ENCODE measurements around the gene AMH.

AMH gene

GRCh38 chr19:2235381-2236063 is 13.6 kb upstream of the AMH start:
- DNase-seq (ENCODE audit: low spot score), result no peak

DNA sequence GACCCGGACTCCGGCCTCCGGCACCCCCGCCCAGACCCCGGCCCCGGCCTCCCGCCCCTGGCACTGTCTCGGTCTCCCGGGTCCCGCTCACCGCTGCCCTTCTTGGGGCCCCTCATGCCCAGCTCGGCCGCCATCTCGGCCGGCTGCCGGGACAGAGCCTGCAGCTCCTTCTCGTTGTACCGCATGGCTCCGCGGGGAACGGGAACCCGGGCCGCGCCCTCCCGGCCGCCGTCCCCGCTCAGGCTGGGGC is 13.1 kb upstream of the AMH start:
- no peak for DNase-seq (ENCODE audit: low spot score)

GRCh38 chr19:2236314-2237050 is 12.6 kb upstream of the AMH start, which contains the start of the genes PLEKHJ1 and SF3A2:
TSS of gene PLEKHJ1 (minus strand) at chr19:2236329. CDS start at chr19:2236248, 81 bp downstream.
TSS of gene SF3A2 (plus strand) at chr19:2236824. CDS start at chr19:2243419, 6,595 bp downstream.
- DNase-seq (ENCODE audit: low spot score), result peak; percentile 96

- no peak for DNase-seq (ENCODE audit: low spot score)
Measured at GRCh38 chr19:2237051-2237868, 11.9 kb upstream of the AMH start.

DNA sequence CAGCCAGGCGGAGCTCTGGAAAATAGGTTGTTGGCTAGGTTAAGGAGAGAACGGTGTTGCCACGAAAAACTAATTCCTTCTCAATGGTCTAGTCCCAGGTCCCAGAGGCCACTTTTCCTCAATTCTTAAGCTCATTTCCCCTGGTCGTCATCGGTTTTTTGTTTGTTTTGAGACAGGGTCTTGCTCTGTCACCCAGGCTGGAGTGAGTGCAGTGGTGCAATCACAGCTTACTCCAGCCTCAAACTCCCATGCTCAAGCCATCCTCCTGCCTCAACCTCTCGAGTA is 11.3 kb upstream of the AMH start:
- no peak for DNase-seq (ENCODE audit: low spot score)

DNA sequence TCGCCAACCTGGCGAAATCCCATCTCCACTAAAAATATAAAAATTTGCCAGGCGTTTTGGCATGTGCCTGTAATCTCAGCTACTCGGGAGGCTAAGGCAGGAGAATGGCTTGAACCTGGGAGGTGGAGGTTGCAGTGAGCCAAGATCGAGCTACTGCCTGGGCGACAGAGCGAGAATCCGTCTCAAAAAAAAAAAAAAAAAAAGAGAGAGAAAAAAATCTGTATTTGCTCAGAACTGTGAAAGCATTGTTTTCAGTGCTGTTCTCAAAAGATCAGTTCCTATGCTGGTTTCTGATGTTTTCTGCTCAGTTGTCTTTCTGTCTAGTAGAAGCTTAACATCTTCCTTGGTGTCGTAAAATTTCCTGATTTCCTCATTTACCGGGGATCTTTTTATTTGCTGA is 9.9 kb upstream of the AMH start:
- DNase-seq (ENCODE audit: low spot score), result no peak

DNA sequence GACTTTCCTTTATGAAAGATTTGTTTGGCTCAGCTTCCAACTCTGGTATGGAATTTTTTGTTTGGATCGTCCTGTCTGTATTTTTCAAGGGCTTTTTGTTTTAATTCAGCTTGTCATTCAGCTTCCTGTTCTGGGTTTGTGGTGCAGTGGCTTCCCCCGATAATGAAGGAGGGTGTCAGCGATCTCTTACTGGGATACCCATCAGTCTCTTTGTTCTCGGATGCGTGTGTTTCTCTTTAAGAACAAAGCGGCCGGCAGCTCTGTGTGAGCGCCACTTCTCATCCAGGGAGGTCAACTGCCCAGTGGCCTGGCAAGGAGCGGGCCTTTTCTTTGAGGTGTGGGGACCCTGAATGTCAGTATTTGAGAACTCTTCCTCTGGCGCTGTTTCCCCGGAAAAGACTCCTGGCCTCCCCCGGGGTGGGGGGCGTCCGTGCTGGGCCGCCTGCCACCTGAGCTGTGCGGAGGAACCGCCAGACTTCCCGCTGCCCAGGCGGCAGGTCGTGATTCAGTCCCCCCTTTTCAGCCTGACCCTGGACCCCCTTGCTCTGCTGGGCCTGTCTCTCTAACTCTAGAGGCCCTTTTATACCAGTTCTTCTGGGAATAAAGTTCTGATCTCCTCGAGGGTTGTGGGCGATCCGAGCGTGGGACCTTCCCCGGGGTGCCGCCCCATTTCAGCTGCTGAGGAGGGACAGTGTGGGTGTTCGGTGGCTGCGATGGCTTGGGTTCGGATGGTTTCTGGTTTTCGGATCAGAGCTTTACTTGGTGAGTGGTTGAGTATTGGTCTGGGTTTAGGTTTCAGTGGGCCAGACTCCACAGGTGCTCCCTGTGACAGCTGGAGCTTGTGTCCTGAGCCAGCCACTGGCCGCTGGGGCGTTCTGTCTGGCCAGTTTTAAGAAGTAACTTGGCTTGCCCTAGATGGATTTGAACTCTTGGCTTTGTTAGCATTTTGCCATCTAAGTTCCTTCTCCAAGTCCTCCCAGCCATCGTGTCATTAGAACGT is 9.1 kb upstream of the AMH start:
- DNase-seq (ENCODE audit: low spot score), result no peak

GRCh38 chr19:2240881-2241760 is 8.0 kb upstream of the AMH start:
- no peak for DNase-seq (ENCODE audit: low spot score)

DNA sequence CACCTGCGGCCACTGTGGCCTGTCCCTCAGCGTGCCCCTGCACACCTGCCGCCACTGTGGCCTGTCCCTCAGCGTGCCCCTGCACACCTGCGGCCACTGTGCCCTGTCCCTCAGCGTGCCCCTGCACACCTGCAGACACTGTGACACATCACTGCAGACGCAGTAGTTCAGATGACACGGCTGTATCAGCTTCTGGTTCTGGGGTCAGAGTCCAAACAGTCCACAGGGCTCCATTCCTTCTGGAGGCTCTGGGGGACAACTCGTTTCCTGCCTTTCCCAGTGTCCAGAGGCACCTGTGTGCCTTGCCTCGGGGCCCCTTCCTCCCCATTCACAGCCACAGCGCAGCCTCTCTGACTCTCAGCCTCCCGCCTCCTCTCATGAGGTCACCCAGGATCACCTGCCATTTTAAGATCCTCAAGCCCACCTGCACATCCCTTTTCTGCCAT is 7.0 kb upstream of the AMH start:
- DNase-seq (ENCODE audit: low spot score), result no peak

DNA sequence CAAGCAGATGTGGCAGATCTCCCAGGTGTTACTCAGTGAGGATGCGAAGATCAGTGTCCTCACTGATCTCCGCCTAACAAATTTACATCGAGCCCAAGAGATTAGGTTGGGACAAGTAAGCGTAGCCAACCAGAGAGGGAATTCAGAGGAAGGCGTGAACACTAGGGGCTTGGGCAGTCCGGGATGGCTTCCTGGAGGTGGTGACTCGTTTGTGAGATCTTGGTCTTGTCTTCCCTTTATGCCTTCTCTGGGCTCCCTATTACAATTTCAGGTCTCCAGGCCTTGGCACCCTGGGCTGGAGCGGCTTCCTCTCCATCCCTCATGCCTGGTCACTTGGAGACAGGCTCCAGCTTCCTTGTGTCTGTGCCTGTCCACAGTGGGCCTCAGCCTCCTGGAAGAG is 6.3 kb upstream of the AMH start:
- DNase-seq (ENCODE audit: low spot score), result no peak

- no peak for DNase-seq (ENCODE audit: low spot score)
Measured at GRCh38 chr19:2243274-2244124, 5.6 kb upstream of the AMH start.

DNA sequence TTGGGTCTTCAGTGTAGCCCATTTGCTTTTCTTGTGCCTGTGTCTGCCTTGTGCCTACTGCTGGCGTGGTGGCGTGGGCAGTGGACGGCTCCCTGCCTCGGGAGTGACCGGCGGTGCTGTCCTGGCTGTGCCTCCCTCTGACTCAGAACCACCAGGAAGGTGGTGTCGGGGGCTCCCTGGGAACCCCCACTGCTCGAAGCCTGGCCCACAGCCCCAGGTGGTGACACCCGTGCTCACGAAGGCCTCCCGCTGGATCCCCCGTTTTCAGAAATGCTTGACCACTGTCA is 5.1 kb upstream of the AMH start:
- DNase-seq (ENCODE audit: low spot score), result no peak

DNA sequence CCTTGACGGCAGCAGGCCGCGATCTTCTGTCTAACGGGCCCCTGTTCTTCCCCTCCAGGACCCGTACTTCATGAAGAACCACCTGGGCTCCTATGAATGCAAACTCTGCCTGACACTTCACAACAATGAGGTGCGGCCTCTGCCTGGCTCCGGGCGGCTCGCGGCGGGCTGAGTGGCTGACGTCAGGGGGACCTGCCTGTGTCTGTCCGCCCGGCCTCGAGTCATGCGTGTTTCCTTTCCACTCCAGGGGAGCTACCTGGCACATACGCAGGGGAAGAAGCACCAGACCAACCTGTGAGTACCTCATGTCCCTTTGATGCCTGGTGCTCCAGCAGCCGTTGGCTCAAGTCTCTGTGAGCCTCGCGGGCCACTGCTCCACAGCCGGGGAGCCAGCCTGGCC is 4.6 kb upstream of the AMH start:
- DNase-seq (ENCODE audit: low spot score), result no peak

- no peak for DNase-seq (ENCODE audit: low spot score)
Measured at GRCh38 chr19:2245273-2245672, 3.9 kb upstream of the AMH start.

DNA sequence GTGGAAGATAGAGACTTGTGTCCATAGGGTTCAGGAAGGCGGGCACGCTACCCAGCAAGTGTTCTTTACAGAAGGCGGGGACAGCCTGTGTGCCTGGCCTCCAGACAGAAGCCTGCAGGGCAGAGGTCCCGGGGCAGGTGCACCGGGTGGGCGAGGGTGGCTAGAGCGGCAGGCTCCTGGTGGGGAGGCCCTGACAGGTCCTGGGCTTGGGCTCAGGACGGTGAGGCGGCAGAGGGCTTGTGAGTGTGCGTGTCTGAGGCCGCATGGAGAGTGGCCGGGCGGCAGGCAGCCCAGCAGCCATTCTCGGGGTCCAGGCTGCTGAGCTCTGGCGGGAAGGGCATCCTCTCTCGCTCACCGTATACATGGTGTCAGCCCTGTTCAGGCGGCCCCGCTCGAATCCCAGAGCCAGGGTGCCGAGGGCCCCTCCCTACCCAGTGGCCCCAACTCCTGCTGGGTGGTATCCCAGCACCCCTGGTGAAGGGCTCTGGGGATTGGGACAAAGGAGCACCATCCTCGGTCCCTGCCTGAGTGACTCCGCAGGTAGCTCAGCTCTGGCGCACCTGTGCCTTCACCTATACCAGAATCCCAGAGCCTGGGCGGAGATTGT is 3.0 kb upstream of the AMH start:
- no peak for DNase-seq (ENCODE audit: low spot score)

DNA sequence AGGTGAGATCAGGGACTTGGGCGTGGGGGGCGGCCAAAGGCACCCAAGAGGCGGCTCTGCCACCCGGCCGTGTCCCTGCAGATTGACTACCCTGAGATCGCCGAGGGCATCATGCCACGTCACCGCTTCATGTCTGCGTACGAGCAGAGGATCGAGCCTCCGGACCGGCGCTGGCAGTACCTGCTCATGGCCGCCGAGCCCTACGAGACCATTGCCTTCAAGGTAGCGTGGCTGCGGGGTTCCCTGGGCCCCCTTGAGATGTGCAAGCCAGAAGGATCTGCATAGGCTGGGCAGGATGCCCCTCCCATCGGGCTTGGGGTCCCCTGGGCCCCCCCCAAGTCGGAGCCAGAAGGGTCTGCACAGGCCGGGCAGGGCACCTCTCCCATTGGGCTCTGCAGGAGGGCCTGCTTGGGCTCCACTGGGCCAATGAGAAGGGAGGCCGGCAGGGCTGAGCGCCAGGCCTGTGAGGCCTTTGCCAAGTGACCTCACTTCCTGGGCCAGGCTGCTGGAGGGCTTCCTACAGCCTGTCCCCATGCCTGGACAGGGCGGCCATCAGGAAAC is 2.2 kb upstream of the AMH start:
- no peak for DNase-seq (ENCODE audit: low spot score)

DNA sequence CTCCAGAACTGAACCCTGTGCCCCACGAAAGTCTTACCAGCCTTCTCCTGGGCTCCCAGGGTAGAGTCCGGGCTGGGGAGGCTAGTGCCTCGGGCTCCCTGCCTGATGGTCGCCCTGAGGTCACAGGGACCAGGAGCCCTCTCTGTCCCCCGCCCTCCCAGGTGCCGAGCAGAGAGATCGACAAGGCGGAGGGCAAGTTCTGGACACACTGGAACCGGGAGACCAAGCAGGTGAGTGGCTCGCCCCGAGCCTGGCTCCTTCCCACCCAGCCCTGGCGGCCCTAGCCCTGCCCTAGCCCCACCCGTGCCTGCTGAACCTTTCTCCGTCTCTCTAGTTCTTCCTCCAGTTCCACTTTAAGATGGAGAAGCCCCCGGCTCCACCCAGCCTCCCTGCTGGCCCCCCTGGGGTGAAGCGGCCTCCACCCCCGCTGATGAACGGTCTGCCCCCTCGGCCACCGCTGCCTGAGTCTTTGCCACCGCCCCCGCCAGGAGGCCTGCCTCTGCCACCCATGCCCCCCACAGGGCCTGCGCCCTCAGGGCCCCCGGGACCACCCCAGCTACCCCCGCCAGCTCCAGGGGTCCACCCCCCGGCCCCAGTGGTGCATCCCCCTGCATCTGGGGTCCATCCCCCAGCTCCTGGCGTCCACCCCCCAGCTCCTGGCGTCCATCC is 1.6 kb upstream of the AMH start:
- DNase-seq (ENCODE audit: low spot score), result no peak

- DNase-seq (ENCODE audit: low spot score), result no peak
Measured at GRCh38 chr19:2248136-2249009, 750 bp upstream of the AMH start.
